ENCODE data around the gene TRPC1.

Gene TRPC1

DNA sequence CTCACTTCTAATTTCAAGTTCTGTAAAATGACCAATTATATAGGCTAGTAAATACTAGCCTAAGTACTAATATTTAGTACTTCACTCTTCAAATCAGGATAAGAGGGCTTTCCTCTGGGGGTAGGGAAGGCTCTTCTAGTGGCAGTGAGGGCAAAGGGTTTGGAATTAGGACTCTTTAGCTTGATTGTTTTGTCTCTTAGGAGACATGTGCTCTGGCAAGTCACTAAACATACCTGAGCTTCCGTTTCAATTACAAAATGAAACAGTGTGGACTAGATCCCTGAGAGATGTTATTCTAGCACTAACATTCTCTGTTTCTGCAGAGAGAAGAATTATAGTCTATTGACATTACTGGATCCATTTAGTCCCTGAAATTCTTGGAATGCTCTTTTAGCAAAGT lies 93.5 kb downstream of the TRPC1 start (continued):
- no peak for TF ChIP-seq KLF10 (tag by site-specific recombination; IDR thresholded peaks at IDR 0.05)

DNA sequence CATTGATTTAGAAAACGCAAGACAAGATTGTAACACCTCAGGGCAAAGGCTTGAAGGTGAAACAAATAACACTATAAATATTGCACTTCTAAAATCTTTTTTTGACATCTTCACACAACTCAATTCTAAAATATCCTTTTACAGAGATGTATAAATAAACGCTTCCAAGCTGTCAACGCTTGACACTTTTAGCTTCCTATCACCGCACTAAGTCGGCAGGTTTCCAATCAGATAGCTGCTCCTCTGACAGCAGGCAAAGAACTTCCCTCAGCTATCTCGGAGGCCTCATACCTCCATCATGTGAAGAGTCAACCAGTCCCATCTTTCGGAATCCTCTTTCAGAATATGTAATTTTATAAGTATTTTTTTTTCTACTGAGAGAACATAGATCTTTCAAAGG lies 94.1 kb downstream of the TRPC1 start:
- Histone ChIP-seq H3K4me1 (ENCODE audit: control insufficient read depth, insufficient read depth, low read length) (no peaks in the 10 kb centered on the region), H3K27ac (ENCODE audit: extremely low read depth, low read depth, low read length) (no peak overlapping the region), H3K4me3 (ENCODE audit: low read depth, low read length) (no peak overlapping the region), H3K36me3 (ENCODE audit: control insufficient read depth in 2 of 2, insufficient read depth in 1 of 2, low read length in 2 of 2) (peaks cover 0 to 6% of the 10 kb centered on the region in 2 experiments; a peak in 1 of 3 replicates), H3K9me3 (ENCODE audit: control insufficient read depth, insufficient read depth, low read depth, low read length) (no peaks in the 10 kb centered on the region)
- CTCF ChIA-PET = interaction anchor here (1.0 to 3.2 kb wide), 2 partner anchors 10 to 11 kb away, joined by 5 to 18 read pairs; no protein-coding TSS in a partner anchor
- TF ChIP-seq ZNF580 (tag by site-specific recombination; IDR thresholded peaks at IDR 0.05) (no peak), ZNF707 (tag by site-specific recombination; IDR thresholded peaks at IDR 0.05) (no peak), BCL11B (tag by site-specific recombination; IDR thresholded peaks at IDR 0.05; ENCODE audit: low read depth) (no peak), ZNF510 (tag by site-specific recombination; IDR thresholded peaks at IDR 0.05; ENCODE audit: insufficient replicate concordance) (no peak), ZNF664 (tag by site-specific recombination; IDR thresholded peaks at IDR 0.05) (no peak), ZNF280C (tag by site-specific recombination; IDR thresholded peaks at IDR 0.05) (no peak), ZNF404 (tag by site-specific recombination; IDR thresholded peaks at IDR 0.05) (no peak), ZBTB8A (tag by site-specific recombination; IDR thresholded peaks at IDR 0.05) (no peak), MYNN (tag by site-specific recombination; IDR thresholded peaks at IDR 0.05; ENCODE audit: borderline replicate concordance) (no peak), ZNF701 (tag by site-specific recombination; IDR thresholded peaks at IDR 0.05) (no peak), ZNF621 (tag by site-specific recombination; IDR thresholded peaks at IDR 0.05) (no peak), ZNF558 (tag by site-specific recombination; IDR thresholded peaks at IDR 0.05) (no peak), ZNF549 (tag by site-specific recombination; IDR thresholded peaks at IDR 0.05) (no peak)
- TF ChIP-seq, protein P1, sequence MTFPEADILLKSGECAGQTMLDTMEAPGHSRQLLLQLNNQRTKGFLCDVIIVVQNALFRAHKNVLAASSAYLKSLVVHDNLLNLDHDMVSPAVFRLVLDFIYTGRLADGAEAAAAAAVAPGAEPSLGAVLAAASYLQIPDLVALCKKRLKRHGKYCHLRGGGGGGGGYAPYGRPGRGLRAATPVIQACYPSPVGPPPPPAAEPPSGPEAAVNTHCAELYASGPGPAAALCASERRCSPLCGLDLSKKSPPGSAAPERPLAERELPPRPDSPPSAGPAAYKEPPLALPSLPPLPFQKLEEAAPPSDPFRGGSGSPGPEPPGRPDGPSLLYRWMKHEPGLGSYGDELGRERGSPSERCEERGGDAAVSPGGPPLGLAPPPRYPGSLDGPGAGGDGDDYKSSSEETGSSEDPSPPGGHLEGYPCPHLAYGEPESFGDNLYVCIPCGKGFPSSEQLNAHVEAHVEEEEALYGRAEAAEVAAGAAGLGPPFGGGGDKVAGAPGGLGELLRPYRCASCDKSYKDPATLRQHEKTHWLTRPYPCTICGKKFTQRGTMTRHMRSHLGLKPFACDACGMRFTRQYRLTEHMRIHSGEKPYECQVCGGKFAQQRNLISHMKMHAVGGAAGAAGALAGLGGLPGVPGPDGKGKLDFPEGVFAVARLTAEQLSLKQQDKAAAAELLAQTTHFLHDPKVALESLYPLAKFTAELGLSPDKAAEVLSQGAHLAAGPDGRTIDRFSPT (tag by site-specific recombination; IDR thresholded peaks at IDR 0.05) = no peak
- TF ChIP-seq, protein P2, sequence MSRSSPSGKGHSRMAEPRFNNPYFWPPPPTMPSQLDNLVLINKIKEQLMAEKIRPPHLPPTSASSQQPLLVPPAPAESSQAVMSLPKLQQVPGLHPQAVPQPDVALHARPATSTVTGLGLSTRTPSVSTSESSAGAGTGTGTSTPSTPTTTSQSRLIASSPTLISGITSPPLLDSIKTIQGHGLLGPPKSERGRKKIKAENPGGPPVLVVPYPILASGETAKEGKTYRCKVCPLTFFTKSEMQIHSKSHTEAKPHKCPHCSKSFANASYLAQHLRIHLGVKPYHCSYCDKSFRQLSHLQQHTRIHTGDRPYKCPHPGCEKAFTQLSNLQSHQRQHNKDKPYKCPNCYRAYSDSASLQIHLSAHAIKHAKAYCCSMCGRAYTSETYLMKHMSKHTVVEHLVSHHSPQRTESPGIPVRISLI (tag by site-specific recombination; IDR thresholded peaks at IDR 0.05) = no peak
- POLR2A ChIA-PET = no interaction called here

GRCh38 chr3:142818651-142819050 lies 94.8 kb downstream of the TRPC1 start:
- TF ChIP-seq ZNF530 (tag by site-specific recombination; IDR thresholded peaks at IDR 0.05; ENCODE audit: low read depth) = no peak
- TF ChIP-seq GLI2 (tag by site-specific recombination; IDR thresholded peaks at IDR 0.05; ENCODE audit: borderline replicate concordance, low read depth) = no peak
- TF ChIP-seq ZNF24 (tag by site-specific recombination; IDR thresholded peaks at IDR 0.05) = no peak
- no peak for TF ChIP-seq SALL2 (tag by site-specific recombination; IDR thresholded peaks at IDR 0.05; ENCODE audit: borderline replicate concordance)
- no peak for TF ChIP-seq ZBTB44 (tag by site-specific recombination; IDR thresholded peaks at IDR 0.05)
- TF ChIP-seq ZNF776 (tag by site-specific recombination; IDR thresholded peaks at IDR 0.05; ENCODE audit: borderline replicate concordance) = no peak
- TF ChIP-seq ZBTB17 (tag by site-specific recombination; IDR thresholded peaks at IDR 0.05) = no peak
- TF ChIP-seq, protein P3, sequence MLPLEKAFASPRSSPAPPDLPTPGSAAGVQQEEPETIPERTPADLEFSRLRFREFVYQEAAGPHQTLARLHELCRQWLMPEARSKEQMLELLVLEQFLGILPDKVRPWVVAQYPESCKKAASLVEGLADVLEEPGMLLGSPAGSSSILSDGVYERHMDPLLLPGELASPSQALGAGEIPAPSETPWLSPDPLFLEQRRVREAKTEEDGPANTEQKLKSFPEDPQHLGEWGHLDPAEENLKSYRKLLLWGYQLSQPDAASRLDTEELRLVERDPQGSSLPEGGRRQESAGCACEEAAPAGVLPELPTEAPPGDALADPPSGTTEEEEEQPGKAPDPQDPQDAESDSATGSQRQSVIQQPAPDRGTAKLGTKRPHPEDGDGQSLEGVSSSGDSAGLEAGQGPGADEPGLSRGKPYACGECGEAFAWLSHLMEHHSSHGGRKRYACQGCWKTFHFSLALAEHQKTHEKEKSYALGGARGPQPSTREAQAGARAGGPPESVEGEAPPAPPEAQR (tag by site-specific recombination; IDR thresholded peaks at IDR 0.05) = no peak
- no peak overlapping the region for H3K27ac ChIP-seq (ENCODE audit: extremely low read depth, low read depth, low read length)
- H3K9me3 ChIP-seq (ENCODE audit: control insufficient read depth, insufficient read depth, low read depth, low read length) = no peaks in the 10 kb centered on the region
- no peak overlapping the region for H3K4me3 ChIP-seq (ENCODE audit: low read depth, low read length)
- POLR2A ChIA-PET = no interaction called here
- no peaks in the 10 kb centered on the region for H3K4me1 ChIP-seq (ENCODE audit: control insufficient read depth, insufficient read depth, low read length)
- H3K36me3 ChIP-seq (ENCODE audit: control insufficient read depth in 2 of 2, insufficient read depth in 1 of 2, low read length in 2 of 2) = peaks cover 0 to 6% of the 10 kb centered on the region in 2 experiments; a peak in 1 of 3 replicates
- CTCF ChIA-PET = interaction anchor here (3.2 kb wide), 1 partner anchor 10 kb away, joined by 18 read pairs; no protein-coding TSS in a partner anchor
